ENCODE results near the gene ARFGAP3.

The ARFGAP3 gene

GRCh38 chr22:42836026-42836425 is 21.0 kb downstream of the ARFGAP3 start:
- no peak for DNase-seq (ENCODE audit: low spot score in 2 of 2)
- Histone ChIP-seq H3K4me1 (no peaks in the 10 kb centered on the region), H3K9me3 (no peaks in the 10 kb centered on the region), H3K36me3 (replicated peaks) (no peaks in the 10 kb centered on the region; the same call in 1 of the 2 replicates), H3K27me3 (ENCODE audit: low read depth) (no peaks in the 10 kb centered on the region), H3K4me3 (no peak overlapping the region)
- in situ Hi-C loops (cut with MboI; ENCODE audit: low sequenced_read_pairs), result no loop called here

- no peaks in the 10 kb centered on the region for H3K27me3 ChIP-seq (ENCODE audit: low read depth)
- H3K9me3 ChIP-seq, result no peaks in the 10 kb centered on the region
- no peak overlapping the region for H3K4me3 ChIP-seq
- peaks cover 13% of the 10 kb centered on the region for H3K4me1 ChIP-seq
- in situ Hi-C loops (cut with MboI; ENCODE audit: low sequenced_read_pairs), result no loop called here
- DNase-seq (ENCODE audit: low spot score in 2 of 2), result no peak
- H3K36me3 ChIP-seq (replicated peaks), result peaks cover 6% of the 10 kb centered on the region; the same call in 1 of the 2 replicates
These were observed 22.7 kb downstream of the ARFGAP3 start for GRCh38 chr22:42834177-42834949.

GRCh38 chr22:42833104-42833503 is 24.0 kb downstream of the ARFGAP3 start:
- Histone ChIP-seq H3K4me3 (no peak overlapping the region), H3K36me3 (replicated peaks) (peaks cover 6% of the 10 kb centered on the region; the same call in 1 of the 2 replicates), H3K27me3 (ENCODE audit: low read depth) (no peaks in the 10 kb centered on the region), H3K9me3 (no peaks in the 10 kb centered on the region), H3K4me1 (peaks cover 19% of the 10 kb centered on the region)
- in situ Hi-C loops (cut with MboI; ENCODE audit: low sequenced_read_pairs), result no loop called here
- DNase-seq (ENCODE audit: low spot score in 2 of 2), result no peak

GRCh38 chr22:42831712-42832111 is 25.4 kb downstream of the ARFGAP3 start:
- Histone ChIP-seq H3K4me3 (no peak overlapping the region), H3K27me3 (ENCODE audit: low read depth) (no peaks in the 10 kb centered on the region), H3K9me3 (no peaks in the 10 kb centered on the region), H3K36me3 (replicated peaks) (peaks cover 6% of the 10 kb centered on the region; the same call in 1 of the 2 replicates), H3K4me1 (peaks cover 19% of the 10 kb centered on the region)
- no peak for DNase-seq (ENCODE audit: low spot score in 2 of 2)
- in situ Hi-C loops (cut with MboI; ENCODE audit: low sequenced_read_pairs), result no loop called here

GRCh38 chr22:42830161-42830560 is 26.9 kb downstream of the ARFGAP3 start:
- H3K36me3 ChIP-seq (replicated peaks), result peaks cover 6% of the 10 kb centered on the region; the same call in 1 of the 2 replicates
- DNase-seq (ENCODE audit: low spot score in 2 of 2), result no peak
- no peaks in the 10 kb centered on the region for H3K9me3 ChIP-seq
- peaks cover 19% of the 10 kb centered on the region for H3K4me1 ChIP-seq
- in situ Hi-C loops (cut with MboI; ENCODE audit: low sequenced_read_pairs), result no loop called here
- no peaks in the 10 kb centered on the region for H3K27me3 ChIP-seq (ENCODE audit: low read depth)
- no peak overlapping the region for H3K4me3 ChIP-seq

- in situ Hi-C loops (cut with MboI; ENCODE audit: low sequenced_read_pairs), result no loop called here
- peaks cover 9% of the 10 kb centered on the region; the same call in 1 of the 2 replicates for H3K36me3 ChIP-seq (replicated peaks)
- peak in 1 of 2 experiments; percentile 16 for DNase-seq (ENCODE audit: low spot score in 2 of 2)
- no peak overlapping the region for H3K4me3 ChIP-seq
- H3K4me1 ChIP-seq, result peaks cover 19% of the 10 kb centered on the region
- H3K27me3 ChIP-seq (ENCODE audit: low read depth), result no peaks in the 10 kb centered on the region
- no peaks in the 10 kb centered on the region for H3K9me3 ChIP-seq
These were observed 27.8 kb downstream of the ARFGAP3 start for GRCh38 chr22:42829302-42829701.

- Histone ChIP-seq H3K9me3 (no peaks in the 10 kb centered on the region), H3K27me3 (ENCODE audit: low read depth) (no peaks in the 10 kb centered on the region), H3K36me3 (replicated peaks) (peaks cover 8% of the 10 kb centered on the region; the same call in 1 of the 2 replicates), H3K4me3 (no peak overlapping the region), H3K4me1 (peaks cover 19% of the 10 kb centered on the region)
- in situ Hi-C loops (cut with MboI; ENCODE audit: low sequenced_read_pairs), result no loop called here
- DNase-seq (ENCODE audit: low spot score in 2 of 2), result no peak
These were observed 31.3 kb downstream of the ARFGAP3 start for GRCh38 chr22:42825796-42826195.

GRCh38 chr22:42821386-42821785 is 35.7 kb downstream of the ARFGAP3 start:
- no peaks in the 10 kb centered on the region for H3K27me3 ChIP-seq (ENCODE audit: low read depth)
- in situ Hi-C loops (cut with MboI; ENCODE audit: low sequenced_read_pairs), result loop anchor here (5.0 kb wide), 1 partner anchor 199 kb away; no protein-coding TSS in a partner anchor
- DNase-seq (ENCODE audit: low spot score in 2 of 2), result no peak
- H3K9me3 ChIP-seq, result no peaks in the 10 kb centered on the region
- peaks cover 9% of the 10 kb centered on the region for H3K36me3 ChIP-seq (replicated peaks)
- no peak overlapping the region for H3K4me3 ChIP-seq
- H3K4me1 ChIP-seq, result 0 out of 2 replicates have a peak, but pooled peaks cover 5% of the 10 kb centered on the region

- Histone ChIP-seq H3K4me3 (no peak overlapping the region), H3K4me1 (0 out of 2 replicates have a peak, but pooled peaks cover 5% of the 10 kb centered on the region), H3K27me3 (ENCODE audit: low read depth) (no peaks in the 10 kb centered on the region), H3K9me3 (no peaks in the 10 kb centered on the region), H3K36me3 (replicated peaks) (peaks cover 10% of the 10 kb centered on the region)
- peak; percentile 26 to 62 for DNase-seq (ENCODE audit: low spot score in 2 of 2)
- in situ Hi-C loops (cut with MboI; ENCODE audit: low sequenced_read_pairs), result loop anchor here (5.0 kb wide), 1 partner anchor 198 kb away; no protein-coding TSS in a partner anchor
These were observed 36.9 kb downstream of the ARFGAP3 start for GRCh38 chr22:42820045-42820763.

GRCh38 chr22:42819412-42820044 is 37.5 kb downstream of the ARFGAP3 start:
- Histone ChIP-seq H3K27me3 (ENCODE audit: low read depth) (no peaks in the 10 kb centered on the region), H3K4me1 (0 out of 2 replicates have a peak, but pooled peaks cover 5% of the 10 kb centered on the region), H3K4me3 (no peak overlapping the region), H3K9me3 (no peaks in the 10 kb centered on the region), H3K36me3 (replicated peaks) (peaks cover 7% of the 10 kb centered on the region)
- in situ Hi-C loops (cut with MboI; ENCODE audit: low sequenced_read_pairs), result loop anchor here (5.0 kb wide), 1 partner anchor 197 kb away; no protein-coding TSS in a partner anchor
- no peak for DNase-seq (ENCODE audit: low spot score in 2 of 2)

GRCh38 chr22:42817556-42817955 is 39.5 kb downstream of the ARFGAP3 start:
- in situ Hi-C loops (cut with MboI; ENCODE audit: low sequenced_read_pairs), result no loop called here
- H3K9me3 ChIP-seq, result no peaks in the 10 kb centered on the region
- no peak overlapping the region for H3K4me3 ChIP-seq
- no peak for DNase-seq (ENCODE audit: low spot score in 2 of 2)
- H3K36me3 ChIP-seq (replicated peaks), result peaks cover 7% of the 10 kb centered on the region
- H3K27me3 ChIP-seq (ENCODE audit: low read depth), result no peaks in the 10 kb centered on the region
- H3K4me1 ChIP-seq, result peaks cover 5% of the 10 kb centered on the region; the same call in 1 of the 2 replicates

GRCh38 chr22:42816336-42816735 is 40.7 kb downstream of the ARFGAP3 start:
- H3K27me3 ChIP-seq (ENCODE audit: low read depth), result no peaks in the 10 kb centered on the region
- H3K4me3 ChIP-seq, result no peak overlapping the region
- in situ Hi-C loops (cut with MboI; ENCODE audit: low sequenced_read_pairs), result no loop called here
- H3K4me1 ChIP-seq, result peaks cover 5% of the 10 kb centered on the region; the same call in 1 of the 2 replicates
- no peaks in the 10 kb centered on the region for H3K9me3 ChIP-seq
- no peak for DNase-seq (ENCODE audit: low spot score in 2 of 2)
- H3K36me3 ChIP-seq (replicated peaks), result peaks cover 7% of the 10 kb centered on the region

- DNase-seq (ENCODE audit: low spot score in 2 of 2), result no peak
- Histone ChIP-seq H3K27me3 (ENCODE audit: low read depth) (no peaks in the 10 kb centered on the region), H3K9me3 (no peaks in the 10 kb centered on the region), H3K4me1 (no peaks in the 10 kb centered on the region; the same call in 1 of the 2 replicates), H3K4me3 (no peak overlapping the region), H3K36me3 (replicated peaks) (peaks cover 7% of the 10 kb centered on the region)
- in situ Hi-C loops (cut with MboI; ENCODE audit: low sequenced_read_pairs), result no loop called here
These were observed 42.5 kb downstream of the ARFGAP3 start for GRCh38 chr22:42814616-42815015.

Data from HAP-1 (cell line).